GM10248 (cell line): Measurements from ENCODE around the gene GRIA2.

ENCODE experiments used
- CTCF ChIA-PET: fragments of 300-600 bp; sonication (Branson Sonifier 250); formaldehyde crosslinking; extraction: SDS; loops from one replicate; lab custom pipeline; 2021; ENCODE audit warnings: antibody characterized with exemption; lab: Yijun Ruan, JAX
- POLR2A ChIA-PET: fragments of 350-650 bp; sonication (Branson Sonifier 250); formaldehyde crosslinking; extraction: SDS; loops from one replicate; lab custom pipeline; 2020; ENCODE audit warnings: antibody characterized with exemption; lab: Yijun Ruan, JAX
- DNase-seq: peaks from one replicate; pipeline ENCODE4 v3.0.0; 2012; ENCODE audit errors: extremely low spot score
- TF ChIP-seq, protein P1 (sequence below): IDR thresholded peaks from 2 replicates; pipeline ENCODE4 v1.5.1; 2012; ENCODE audit warnings: mild to moderate bottlenecking, low read depth; ENCODE audit errors: extremely low read depth, missing control alignments, control extremely low read depth

GRIA2 gene

GRCh38 chr4:157320092-157320491, 99.6 kb downstream of the GRIA2 start:
- CTCF ChIA-PET = no interaction called here
- TF ChIP-seq, protein P1, sequence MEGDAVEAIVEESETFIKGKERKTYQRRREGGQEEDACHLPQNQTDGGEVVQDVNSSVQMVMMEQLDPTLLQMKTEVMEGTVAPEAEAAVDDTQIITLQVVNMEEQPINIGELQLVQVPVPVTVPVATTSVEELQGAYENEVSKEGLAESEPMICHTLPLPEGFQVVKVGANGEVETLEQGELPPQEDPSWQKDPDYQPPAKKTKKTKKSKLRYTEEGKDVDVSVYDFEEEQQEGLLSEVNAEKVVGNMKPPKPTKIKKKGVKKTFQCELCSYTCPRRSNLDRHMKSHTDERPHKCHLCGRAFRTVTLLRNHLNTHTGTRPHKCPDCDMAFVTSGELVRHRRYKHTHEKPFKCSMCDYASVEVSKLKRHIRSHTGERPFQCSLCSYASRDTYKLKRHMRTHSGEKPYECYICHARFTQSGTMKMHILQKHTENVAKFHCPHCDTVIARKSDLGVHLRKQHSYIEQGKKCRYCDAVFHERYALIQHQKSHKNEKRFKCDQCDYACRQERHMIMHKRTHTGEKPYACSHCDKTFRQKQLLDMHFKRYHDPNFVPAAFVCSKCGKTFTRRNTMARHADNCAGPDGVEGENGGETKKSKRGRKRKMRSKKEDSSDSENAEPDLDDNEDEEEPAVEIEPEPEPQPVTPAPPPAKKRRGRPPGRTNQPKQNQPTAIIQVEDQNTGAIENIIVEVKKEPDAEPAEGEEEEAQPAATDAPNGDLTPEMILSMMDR = no peak

DNA sequence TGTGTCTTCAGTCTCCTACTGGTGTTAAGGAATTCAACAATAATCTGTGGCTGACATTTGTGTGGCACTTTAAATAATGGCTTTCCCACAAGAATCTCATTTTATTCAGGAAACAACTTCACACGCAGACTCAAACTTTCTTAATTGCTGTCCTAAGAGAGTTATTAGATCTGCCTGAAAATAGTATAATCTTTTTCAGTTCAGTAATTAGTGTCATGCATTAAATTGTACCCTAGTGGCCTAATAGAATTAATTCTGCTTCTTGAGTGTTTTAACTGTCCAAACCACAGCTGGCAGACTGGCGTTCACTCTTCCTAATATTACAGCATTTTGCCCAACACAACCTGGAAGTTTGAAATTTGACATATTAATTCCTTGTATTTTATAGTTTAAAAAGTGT, 107.1 kb downstream of the GRIA2 start:
- TF ChIP-seq, protein P1 = no peak
- ChIA-PET CTCF (no interaction called here), POLR2A (no interaction called here)
- no peak for DNase-seq

More at GRCh38 chr4:157320092-157320491, 99.6 kb downstream of the GRIA2 start:
- POLR2A ChIA-PET = no interaction called here
- DNase-seq = no peak

GRCh38 chr4:157357887-157358286, 137.4 kb downstream of the GRIA2 start:
- POLR2A ChIA-PET = no interaction called here
- CTCF ChIA-PET = no interaction called here
- TF ChIP-seq, protein P1 = no peak
- DNase-seq = no peak

DNA sequence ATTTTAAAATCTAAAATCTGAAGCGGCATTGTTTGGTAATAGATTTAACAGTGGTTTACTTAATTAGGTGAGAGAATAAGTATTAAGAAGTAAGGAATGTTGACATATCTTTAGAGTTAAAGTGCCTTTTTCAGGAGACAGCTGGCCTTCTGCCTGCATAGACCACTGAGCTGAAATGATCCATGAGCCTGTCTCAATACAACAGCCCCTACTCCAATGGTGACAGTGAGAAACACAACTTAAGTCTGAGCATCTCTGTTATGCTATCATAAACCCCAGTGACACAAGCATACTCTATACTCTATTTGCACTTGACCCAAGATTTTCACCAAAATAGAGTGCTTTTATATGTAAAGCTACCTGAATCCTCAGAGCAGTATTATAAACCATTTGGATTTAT, 137.9 kb downstream of the GRIA2 start:
- DNase-seq = no peak
- ChIA-PET POLR2A (no interaction called here), CTCF (no interaction called here)
- TF ChIP-seq, protein P1 = no peak

GRCh38 chr4:157358851-157359250, 138.3 kb downstream of the GRIA2 start:
- ChIA-PET CTCF (no interaction called here), POLR2A (no interaction called here)
- TF ChIP-seq, protein P1 = no peak
- no peak for DNase-seq

DNA sequence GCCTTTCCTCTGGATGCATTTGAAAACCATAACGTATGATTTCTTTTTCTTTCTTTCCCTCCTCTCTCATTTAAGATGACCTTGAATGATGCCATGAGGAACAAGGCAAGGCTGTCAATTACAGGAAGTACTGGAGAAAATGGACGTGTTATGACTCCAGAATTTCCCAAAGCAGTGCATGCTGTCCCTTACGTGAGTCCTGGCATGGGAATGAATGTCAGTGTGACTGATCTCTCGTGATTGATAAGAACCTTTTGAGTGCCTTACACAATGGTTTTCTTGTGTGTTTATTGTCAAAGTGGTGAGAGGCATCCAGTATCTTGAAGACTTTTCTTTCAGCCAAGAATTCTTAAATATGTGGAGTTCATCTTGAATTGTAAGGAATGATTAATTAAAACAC, 142.8 kb downstream of the GRIA2 start:
- CTCF ChIA-PET = interaction anchor here (1.0 to 1.5 kb wide), 2 partner anchors 11 to 16 kb away, joined by 3 read pairs; no protein-coding TSS in a partner anchor
- TF ChIP-seq, protein P1 = no peak
- DNase-seq = no peak
- POLR2A ChIA-PET = no interaction called here
